IPS DF 4.7 (cell line): ENCODE data around the gene RITA1.
"Not testable (repeated sequence)": the region's sequence is repeated elsewhere in the genome, so short reads cannot be mapped to it uniquely, and the experiment has no call there.

ENCODE experiments used
- DNase-seq: peaks from one replicate; pipeline ENCODE4 v3.0.0-alpha.2; 2013; ENCODE audit warnings: low spot score; ENCODE audit errors: extremely low read depth

RITA1 gene

GRCh38 chr12:113201187-113202177 is 16.0 kb downstream of the RITA1 start:
- DNase-seq, result no peak

GRCh38 chr12:113202300-113203075 is 17.0 kb downstream of the RITA1 start:
- no peak for DNase-seq

DNA sequence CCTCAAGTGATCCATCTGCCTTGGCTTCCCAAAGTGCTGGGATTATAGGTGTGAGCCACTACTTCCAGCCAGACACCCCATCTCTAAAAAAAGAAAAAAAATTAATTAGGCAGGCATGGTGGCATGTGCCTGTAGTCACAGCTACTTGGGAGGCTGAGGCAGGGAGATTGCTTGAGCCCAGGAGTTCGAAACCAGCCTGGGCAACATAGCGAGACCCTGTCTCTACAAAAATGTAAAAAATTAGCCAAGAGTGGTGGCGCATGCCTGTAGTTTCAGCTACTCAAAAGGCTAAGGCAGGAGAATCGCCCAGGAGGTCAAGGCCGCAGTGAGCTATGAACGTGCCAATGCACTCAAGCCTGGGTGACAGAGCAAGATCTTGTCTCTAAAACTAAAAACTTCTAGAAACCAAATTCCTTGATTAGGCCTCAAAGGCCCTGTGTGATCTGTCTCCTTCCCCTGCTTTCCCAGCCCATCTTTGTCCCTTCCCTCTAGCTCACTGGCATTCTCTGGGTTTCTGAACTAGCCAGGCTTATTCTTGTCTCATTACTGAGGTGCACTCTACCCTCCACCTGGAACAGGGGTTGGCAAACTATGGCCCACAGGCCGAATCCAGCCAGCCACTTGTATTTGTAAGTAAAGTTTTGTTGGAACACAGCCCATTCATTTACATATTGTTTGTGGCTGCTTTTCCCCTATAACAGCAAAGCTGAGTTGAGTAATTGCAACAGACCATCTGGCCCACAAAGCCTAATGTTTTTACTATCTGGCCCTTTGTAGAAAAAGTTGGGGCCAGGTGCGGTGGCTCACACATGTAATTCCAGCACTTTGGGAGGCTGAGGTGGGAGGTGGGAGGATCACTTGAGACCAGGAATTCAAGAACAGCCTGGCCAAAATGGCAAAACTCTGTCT is 18.6 kb downstream of the RITA1 start:
- no peak for DNase-seq

- DNase-seq, result no peak
Observed at GRCh38 chr12:113204804-113205203, 19.3 kb downstream of the RITA1 start.

GRCh38 chr12:113206802-113207201 is 21.3 kb downstream of the RITA1 start:
- DNase-seq, result not testable (repeated sequence)

- DNase-seq, result no peak
Observed at GRCh38 chr12:113207613-113208040, 22.1 kb downstream of the RITA1 start.

- no peak for DNase-seq
Observed at GRCh38 chr12:113208041-113208934, 22.8 kb downstream of the RITA1 start.

GRCh38 chr12:113211160-113211559 is 25.6 kb downstream of the RITA1 start:
- DNase-seq, result no peak

- no peak for DNase-seq
Observed at GRCh38 chr12:113214895-113215400, 29.4 kb downstream of the RITA1 start.

- DNase-seq, result no peak
Observed at GRCh38 chr12:113216027-113216426, 30.5 kb downstream of the RITA1 start.

DNA sequence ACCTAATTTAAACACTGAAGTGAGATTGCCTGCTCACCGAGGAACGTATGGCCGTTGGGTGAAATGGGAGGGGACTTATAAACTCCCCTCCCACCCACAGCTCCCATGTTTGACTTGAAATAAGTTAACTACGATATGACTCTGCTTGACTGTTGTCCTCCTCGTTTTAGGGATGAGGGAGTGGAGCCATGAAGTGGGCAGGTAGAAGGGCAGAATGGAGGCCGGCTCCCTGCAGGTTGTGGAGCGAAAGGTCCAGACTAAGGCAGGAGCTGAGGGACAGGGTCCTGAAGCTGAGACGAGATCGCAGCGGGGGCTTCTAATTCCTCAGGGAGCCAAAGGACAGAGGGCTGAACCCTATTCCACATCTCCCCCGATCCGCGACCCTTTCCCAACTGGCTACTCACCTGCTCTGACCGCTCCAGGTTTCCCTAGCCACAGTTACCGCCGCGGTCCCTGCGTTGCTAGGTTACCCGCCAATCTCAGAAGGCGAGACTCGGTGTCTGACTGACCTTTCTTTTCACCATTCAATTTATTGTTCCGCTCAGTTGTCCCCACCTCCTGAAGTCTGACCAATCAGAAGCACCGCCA is 35.2 kb downstream of the RITA1 start:
- no peak for DNase-seq

GRCh38 chr12:113221181-113221996 is 35.9 kb downstream of the RITA1 start, which contains the start of gene TPCN1:
TPCN1 (plus strand) TSS chr12:113221464; CDS start chr12:113226853, 5,389 bp downstream.
- peak; percentile 100 for DNase-seq

GRCh38 chr12:113221997-113222729 is 36.6 kb downstream of the RITA1 start:
- DNase-seq, result no peak

GRCh38 chr12:113222730-113223531 is 37.4 kb downstream of the RITA1 start:
- DNase-seq, result no peak

- no peak for DNase-seq
Observed at GRCh38 chr12:113224955-113225354, 39.4 kb downstream of the RITA1 start.

DNA sequence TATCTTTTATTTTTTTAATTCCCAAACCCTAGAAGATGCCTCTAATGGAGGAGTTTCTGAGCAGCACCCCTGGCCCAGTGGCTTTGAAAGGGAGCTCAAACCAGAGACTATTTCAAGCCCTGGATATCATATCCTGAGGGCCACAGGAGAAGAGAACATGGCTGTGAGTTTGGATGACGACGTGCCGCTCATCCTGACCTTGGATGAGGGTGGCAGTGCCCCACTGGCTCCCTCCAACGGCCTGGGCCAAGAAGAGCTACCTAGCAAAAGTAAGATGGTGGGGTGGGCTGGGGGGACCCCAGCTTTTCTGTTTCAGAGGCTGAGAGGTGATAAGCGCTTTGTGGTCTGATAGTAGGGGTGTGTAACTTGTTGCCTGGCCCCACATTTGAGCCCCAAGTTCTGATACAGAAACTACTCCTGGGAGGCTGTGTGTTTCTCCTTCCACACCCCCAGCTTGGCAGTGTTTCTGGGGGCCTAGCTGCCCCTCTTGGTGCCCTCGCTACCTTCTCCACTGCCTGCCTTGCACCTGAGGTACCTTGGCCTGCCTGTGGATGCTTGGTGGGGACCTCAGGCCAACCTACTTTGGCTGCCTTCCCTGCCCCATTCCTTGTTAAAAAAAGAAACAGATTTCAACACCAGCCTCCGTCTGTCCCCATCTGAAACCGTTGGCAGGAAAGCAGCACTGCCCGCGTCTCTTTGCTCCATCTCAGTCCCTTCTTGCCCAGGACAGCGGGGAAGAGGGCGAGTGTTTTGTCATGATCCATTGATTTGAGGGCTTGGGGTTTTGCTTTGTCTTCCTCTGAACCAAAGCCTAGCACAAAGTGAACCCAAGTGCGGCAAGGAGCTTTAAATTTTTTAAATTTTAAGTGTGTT is 41.4 kb downstream of the RITA1 start:
- DNase-seq, result no peak
